ENCODE results near the gene PBX3. TPM values are rescaled to one million over a fixed set of nuclear protein-coding genes. Genes with fewer than 3 reads are reported as not detected.

PBX3 gene
- total RNA-seq, 2 experiments from 2014 or later: 40.8 to 54.6 TPM

DNA sequence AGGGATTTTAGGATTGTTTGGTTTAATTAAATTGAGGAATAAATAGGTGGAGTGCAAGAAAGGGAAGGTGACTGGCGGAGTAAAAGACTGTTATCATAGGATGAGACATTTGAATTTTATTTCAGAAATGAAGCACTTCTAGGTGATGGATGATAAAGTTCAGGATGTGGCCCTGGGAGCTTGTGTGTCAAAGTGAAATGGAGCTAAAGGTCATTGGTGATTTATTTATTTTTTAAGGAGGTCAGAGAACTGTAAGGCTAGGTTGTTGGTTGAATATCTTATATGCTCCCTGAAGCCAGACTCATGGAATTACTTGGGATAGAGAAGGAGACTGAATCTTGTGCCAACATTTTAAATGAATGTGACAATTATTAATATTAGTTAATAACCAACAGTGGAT lies 40.5 kb downstream of the PBX3 start:
- no peaks in the 10 kb centered on the region for H3K79me2 ChIP-seq (ENCODE audit: insufficient read depth, low read depth, low read length)
- H3K36me3 ChIP-seq (ENCODE audit: insufficient read depth, low read length): no peaks in the 10 kb centered on the region
- no peak overlapping the region for H3K4me3 ChIP-seq (ENCODE audit: low read depth, low read length, poor library complexity, severe bottlenecking)
- intact Hi-C loops (cut with micrococcal nuclease; ENCODE audit: unreplicated experiment): no loop called here
- no peaks in the 10 kb centered on the region for H3K9me2 ChIP-seq (ENCODE audit: insufficient read depth, low read length)
- ChIA-PET CTCF (ENCODE audit: unreplicated experiment) (no interaction called here), POLR2A (no interaction called here)
- no peak for DNase-seq (ENCODE audit: low spot score)
- H3K4me1 ChIP-seq (ENCODE audit: insufficient read depth, low read length, poor library complexity, severe bottlenecking): no peaks in the 10 kb centered on the region
- H2AFZ ChIP-seq (ENCODE audit: low read length): no peak overlapping the region
- TF ChIP-seq, protein P1, sequence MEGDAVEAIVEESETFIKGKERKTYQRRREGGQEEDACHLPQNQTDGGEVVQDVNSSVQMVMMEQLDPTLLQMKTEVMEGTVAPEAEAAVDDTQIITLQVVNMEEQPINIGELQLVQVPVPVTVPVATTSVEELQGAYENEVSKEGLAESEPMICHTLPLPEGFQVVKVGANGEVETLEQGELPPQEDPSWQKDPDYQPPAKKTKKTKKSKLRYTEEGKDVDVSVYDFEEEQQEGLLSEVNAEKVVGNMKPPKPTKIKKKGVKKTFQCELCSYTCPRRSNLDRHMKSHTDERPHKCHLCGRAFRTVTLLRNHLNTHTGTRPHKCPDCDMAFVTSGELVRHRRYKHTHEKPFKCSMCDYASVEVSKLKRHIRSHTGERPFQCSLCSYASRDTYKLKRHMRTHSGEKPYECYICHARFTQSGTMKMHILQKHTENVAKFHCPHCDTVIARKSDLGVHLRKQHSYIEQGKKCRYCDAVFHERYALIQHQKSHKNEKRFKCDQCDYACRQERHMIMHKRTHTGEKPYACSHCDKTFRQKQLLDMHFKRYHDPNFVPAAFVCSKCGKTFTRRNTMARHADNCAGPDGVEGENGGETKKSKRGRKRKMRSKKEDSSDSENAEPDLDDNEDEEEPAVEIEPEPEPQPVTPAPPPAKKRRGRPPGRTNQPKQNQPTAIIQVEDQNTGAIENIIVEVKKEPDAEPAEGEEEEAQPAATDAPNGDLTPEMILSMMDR (conservative IDR thresholded peaks at IDR 0.05; ENCODE audit: low read length): no peak
- TF ChIP-seq EZH2phosphoT487 (IDR thresholded peaks at IDR 0.05; ENCODE audit: borderline replicate concordance, low read depth, low read length): no peak
- BruUV-seq (replicated peaks): no TSS peak
- no peaks in the 10 kb centered on the region for H3K9me3 ChIP-seq (ENCODE audit: low read length)
- no peak overlapping the region for H3K4me2 ChIP-seq (ENCODE audit: low read length)
- H4K20me1 ChIP-seq (ENCODE audit: insufficient read depth, low read length): no peaks in the 10 kb centered on the region
- no peak overlapping the region for H3K27ac ChIP-seq (ENCODE audit: low read depth, low read length, poor library complexity, severe bottlenecking)

DNA sequence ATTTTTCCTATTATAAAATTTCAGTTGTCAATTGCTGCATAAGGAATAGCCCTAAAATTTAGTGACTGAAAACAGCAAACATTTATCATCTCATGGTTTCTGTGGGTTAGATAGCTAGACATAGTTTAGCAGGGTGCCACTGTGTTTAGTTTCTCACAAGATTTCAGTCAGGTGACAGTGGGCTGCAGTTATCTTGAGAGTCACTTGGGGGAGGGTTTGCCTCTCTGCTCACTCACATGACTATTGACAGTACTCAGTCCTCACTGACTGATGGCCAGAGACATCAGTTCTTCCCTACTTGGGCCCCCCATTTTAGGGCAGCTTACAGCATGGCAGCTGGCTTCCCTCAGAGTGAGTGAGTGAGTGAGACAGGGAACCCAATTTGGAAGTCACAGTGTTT lies 42.0 kb downstream of the PBX3 start:
- no peak overlapping the region for H3K27ac ChIP-seq (ENCODE audit: low read depth, low read length, poor library complexity, severe bottlenecking)
- no peaks in the 10 kb centered on the region for H3K79me2 ChIP-seq (ENCODE audit: insufficient read depth, low read depth, low read length)
- no peak overlapping the region for H2AFZ ChIP-seq (ENCODE audit: low read length)
- H3K4me2 ChIP-seq (ENCODE audit: low read length): no peak overlapping the region
- intact Hi-C loops (cut with micrococcal nuclease; ENCODE audit: unreplicated experiment): no loop called here
- no peak for DNase-seq (ENCODE audit: low spot score)
- H3K4me3 ChIP-seq (ENCODE audit: low read depth, low read length, poor library complexity, severe bottlenecking): no peak overlapping the region
- CTCF ChIA-PET (ENCODE audit: unreplicated experiment): no interaction called here
- TF ChIP-seq, protein P1 (conservative IDR thresholded peaks at IDR 0.05; ENCODE audit: low read length): no peak
- TF ChIP-seq EZH2phosphoT487 (IDR thresholded peaks at IDR 0.05; ENCODE audit: borderline replicate concordance, low read depth, low read length): no peak
- no peaks in the 10 kb centered on the region for H3K9me3 ChIP-seq (ENCODE audit: low read length)
- POLR2A ChIA-PET: interaction anchor here (0.7 kb wide), 1 partner anchor 180 kb away, joined by 3 read pairs; no protein-coding TSS in a partner anchor
- H4K20me1 ChIP-seq (ENCODE audit: insufficient read depth, low read length): no peaks in the 10 kb centered on the region
- H3K9me2 ChIP-seq (ENCODE audit: insufficient read depth, low read length): no peaks in the 10 kb centered on the region
- H3K4me1 ChIP-seq (ENCODE audit: insufficient read depth, low read length, poor library complexity, severe bottlenecking): no peaks in the 10 kb centered on the region
- no peaks in the 10 kb centered on the region for H3K36me3 ChIP-seq (ENCODE audit: insufficient read depth, low read length)
- BruUV-seq (replicated peaks): no TSS peak

DNA sequence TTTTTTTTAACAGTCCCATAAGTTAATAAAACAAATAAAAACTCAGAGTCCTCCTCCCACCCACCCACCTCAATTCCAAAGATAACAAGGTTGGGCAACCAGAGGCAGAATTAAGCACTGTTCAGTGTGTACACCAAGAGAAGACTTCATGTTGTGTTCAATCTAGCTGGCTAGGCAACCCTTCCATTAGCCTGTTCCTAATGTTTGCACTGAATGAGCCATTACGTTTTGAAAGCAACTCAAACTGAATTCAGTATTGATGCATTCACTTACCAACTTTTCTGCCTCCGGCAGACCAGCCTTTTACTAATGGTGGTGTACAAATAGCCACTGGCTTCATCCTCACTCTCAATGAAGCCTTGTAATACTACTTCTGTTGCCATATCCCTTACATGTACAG lies 47.5 kb downstream of the PBX3 start:
- BruUV-seq (replicated peaks): no TSS peak
- no peak for DNase-seq (ENCODE audit: low spot score)
- no peaks in the 10 kb centered on the region for H3K79me2 ChIP-seq (ENCODE audit: insufficient read depth, low read depth, low read length)
- TF ChIP-seq EZH2phosphoT487 (IDR thresholded peaks at IDR 0.05; ENCODE audit: borderline replicate concordance, low read depth, low read length): no peak
- TF ChIP-seq, protein P1 (conservative IDR thresholded peaks at IDR 0.05; ENCODE audit: low read length): no peak
- no peaks in the 10 kb centered on the region for H3K36me3 ChIP-seq (ENCODE audit: insufficient read depth, low read length)
- no peaks in the 10 kb centered on the region for H4K20me1 ChIP-seq (ENCODE audit: insufficient read depth, low read length)
- intact Hi-C loops (cut with micrococcal nuclease; ENCODE audit: unreplicated experiment): no loop called here
- ChIA-PET POLR2A (interaction anchor here (0.7 kb wide), 1 partner anchor 692 kb away, joined by 3 read pairs; no protein-coding TSS in a partner anchor), CTCF (ENCODE audit: unreplicated experiment) (no interaction called here)
- H3K4me3 ChIP-seq (ENCODE audit: low read depth, low read length, poor library complexity, severe bottlenecking): no peak overlapping the region
- H3K4me1 ChIP-seq (ENCODE audit: insufficient read depth, low read length, poor library complexity, severe bottlenecking): no peaks in the 10 kb centered on the region
- no peak overlapping the region for H2AFZ ChIP-seq (ENCODE audit: low read length)
- H3K9me2 ChIP-seq (ENCODE audit: insufficient read depth, low read length): no peaks in the 10 kb centered on the region
- no peaks in the 10 kb centered on the region for H3K9me3 ChIP-seq (ENCODE audit: low read length)
- H3K27ac ChIP-seq (ENCODE audit: low read depth, low read length, poor library complexity, severe bottlenecking): no peak overlapping the region
- H3K4me2 ChIP-seq (ENCODE audit: low read length): no peak overlapping the region

All from OCI-LY7 (cell line).